OCI-LY1 (cell line): Measurements from ENCODE around the gene WFS1.

Experiments
- H2AFZ ChIP-seq: fragments of 200-600 bp; sonication (generic), shearing (Covaris generic); 2 replicates; pipeline ENCODE4 v1.6.0; 2014; ENCODE audit warnings: antibody characterized with exemption, mild to moderate bottlenecking, low read length
- H3F3A ChIP-seq: fragments of 200-600 bp; sonication (generic), shearing (Covaris generic); 2 replicates; pipeline ENCODE4 v1.6.0; 2014; ENCODE audit warnings: mild to moderate bottlenecking, antibody characterized with exemption, low read length, moderate library complexity; ENCODE audit not compliant: insufficient read depth
- H3K27ac ChIP-seq: fragments of 200-600 bp; sonication (generic); 2 replicates; pipeline ENCODE4 v1.5.1; 2014; ENCODE audit warnings: low read length, mixed run types, mild to moderate bottlenecking, low read depth; ENCODE audit not compliant: poor library complexity, severe bottlenecking
- H3K27me3 ChIP-seq: fragments of 200-600 bp; sonication (generic); 2 replicates; pipeline ENCODE4 v1.6.0; 2014; ENCODE audit warnings: antibody characterized with exemption, mild to moderate bottlenecking, low read length, moderate library complexity; ENCODE audit not compliant: insufficient read depth
- H3K36me3 ChIP-seq: fragments of 200-600 bp; sonication (generic); 2 replicates; pipeline ENCODE4 v1.6.1; 2014; ENCODE audit warnings: mild to moderate bottlenecking, antibody characterized with exemption, low read length, moderate library complexity, mixed read lengths; ENCODE audit not compliant: insufficient read depth
- H3K4me1 ChIP-seq: fragments of 200-600 bp; sonication (generic); 2 replicates; pipeline ENCODE4 v1.5.1; 2014; ENCODE audit warnings: mild to moderate bottlenecking, low read length, moderate library complexity; ENCODE audit not compliant: insufficient read depth, severe bottlenecking
- H3K4me2 ChIP-seq: fragments of 200-600 bp; sonication (generic), shearing (Covaris generic); 2 replicates; pipeline ENCODE4 v1.6.1; 2014; ENCODE audit warnings: low read length
- H3K4me3 ChIP-seq: fragments of 200-600 bp; sonication (generic); 2 replicates; pipeline ENCODE4 v1.5.1; 2014; ENCODE audit warnings: low read length, low read depth, mild to moderate bottlenecking, mixed read lengths; ENCODE audit not compliant: poor library complexity, severe bottlenecking
- H3K79me2 ChIP-seq: fragments of 200-600 bp; shearing (Covaris generic); 2 replicates; pipeline ENCODE4 v1.6.1; 2016; ENCODE audit warnings: mixed run types, low read length, mixed read lengths; ENCODE audit not compliant: insufficient read depth
- H3K9ac ChIP-seq: fragments of 200-600 bp; sonication (generic), shearing (Covaris generic); 2 replicates; pipeline ENCODE4 v1.6.1; 2014; ENCODE audit warnings: mild to moderate bottlenecking, low read length, mixed read lengths
- H3K9me2 ChIP-seq: fragments of 200-600 bp; sonication (generic), shearing (Covaris generic); 2 replicates; pipeline ENCODE4 v1.6.1; 2014; ENCODE audit warnings: low read depth, mild to moderate bottlenecking, low read length, mixed read lengths
- H3K9me3 ChIP-seq: fragments of 200-600 bp; shearing (Covaris generic); 2 replicates; pipeline ENCODE4 v1.6.1; 2014; ENCODE audit warnings: low read length, mixed read lengths
- H4K20me1 ChIP-seq: fragments of 200-600 bp; sonication (generic), shearing (Covaris generic); 2 replicates; pipeline ENCODE4 v1.6.0; 2016; ENCODE audit warnings: mild to moderate bottlenecking, low read length; ENCODE audit not compliant: insufficient read depth
- EZH2 ChIP-seq: fragments of 200-600 bp; sonication (generic), shearing (Covaris generic); IDR thresholded peaks from 2 replicates; pipeline ENCODE4 v1.8.0; 2017; ENCODE audit warnings: borderline replicate concordance, mixed run types, mild to moderate bottlenecking, antibody characterized with exemption, low read length, moderate library complexity, mixed read lengths
- TF ChIP-seq, protein P1 (sequence below): fragments of 200-600 bp; sonication (generic), shearing (Covaris generic); IDR thresholded peaks from 2 replicates; pipeline ENCODE4 v1.5.1; 2017; ENCODE audit warnings: mild to moderate bottlenecking, antibody characterized with exemption, low read length, moderate library complexity, mixed read lengths

Gene WFS1

GRCh38 chr4:6293097-6293445 is 23.4 kb downstream of the WFS1 start:
- Histone ChIP-seq H2AFZ (no peak overlapping the region), H3K27me3 (no peaks in the 10 kb centered on the region), H3K4me3 (no peak overlapping the region), H3K4me1 (no peaks in the 10 kb centered on the region), H3K9me3 (no peaks in the 10 kb centered on the region), H4K20me1 (no peaks in the 10 kb centered on the region), H3K36me3 (no peaks in the 10 kb centered on the region), H3F3A (no peaks in the 10 kb centered on the region), H3K9ac (no peak overlapping the region), H3K79me2 (no peaks in the 10 kb centered on the region), H3K4me2 (no peak overlapping the region), H3K9me2 (no peaks in the 10 kb centered on the region), H3K27ac (no peak overlapping the region)
- TF ChIP-seq, protein P1, sequence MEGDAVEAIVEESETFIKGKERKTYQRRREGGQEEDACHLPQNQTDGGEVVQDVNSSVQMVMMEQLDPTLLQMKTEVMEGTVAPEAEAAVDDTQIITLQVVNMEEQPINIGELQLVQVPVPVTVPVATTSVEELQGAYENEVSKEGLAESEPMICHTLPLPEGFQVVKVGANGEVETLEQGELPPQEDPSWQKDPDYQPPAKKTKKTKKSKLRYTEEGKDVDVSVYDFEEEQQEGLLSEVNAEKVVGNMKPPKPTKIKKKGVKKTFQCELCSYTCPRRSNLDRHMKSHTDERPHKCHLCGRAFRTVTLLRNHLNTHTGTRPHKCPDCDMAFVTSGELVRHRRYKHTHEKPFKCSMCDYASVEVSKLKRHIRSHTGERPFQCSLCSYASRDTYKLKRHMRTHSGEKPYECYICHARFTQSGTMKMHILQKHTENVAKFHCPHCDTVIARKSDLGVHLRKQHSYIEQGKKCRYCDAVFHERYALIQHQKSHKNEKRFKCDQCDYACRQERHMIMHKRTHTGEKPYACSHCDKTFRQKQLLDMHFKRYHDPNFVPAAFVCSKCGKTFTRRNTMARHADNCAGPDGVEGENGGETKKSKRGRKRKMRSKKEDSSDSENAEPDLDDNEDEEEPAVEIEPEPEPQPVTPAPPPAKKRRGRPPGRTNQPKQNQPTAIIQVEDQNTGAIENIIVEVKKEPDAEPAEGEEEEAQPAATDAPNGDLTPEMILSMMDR: no peak
- no peak for TF ChIP-seq EZH2

DNA sequence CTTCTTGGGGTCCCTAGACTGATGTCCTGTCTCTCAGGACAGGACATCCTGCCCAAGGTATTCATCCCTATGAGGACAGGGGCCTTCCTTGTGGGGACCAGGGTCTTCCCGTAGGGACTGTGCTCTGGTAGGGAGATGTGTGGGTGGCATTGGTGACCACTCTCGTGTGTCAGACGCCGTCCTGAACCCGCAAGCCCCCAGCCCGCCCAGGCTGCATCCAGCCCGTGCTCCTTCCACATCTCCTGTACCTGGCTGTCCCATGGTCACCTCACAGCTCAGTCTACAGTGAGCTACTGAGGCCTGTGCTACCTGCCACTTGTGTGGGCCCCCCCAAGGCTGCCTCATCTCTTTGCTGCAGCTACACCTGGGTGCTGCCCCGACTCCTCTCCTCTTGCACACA is 24.0 kb downstream of the WFS1 start:
- TF ChIP-seq, protein P1: no peak
- TF ChIP-seq EZH2: no peak
- H3K79me2 ChIP-seq: no peaks in the 10 kb centered on the region
- no peak overlapping the region for H3K4me3 ChIP-seq
- no peaks in the 10 kb centered on the region for H3K27me3 ChIP-seq
- H3K9me3 ChIP-seq: no peaks in the 10 kb centered on the region
- no peaks in the 10 kb centered on the region for H3K4me1 ChIP-seq
- H3F3A ChIP-seq: no peaks in the 10 kb centered on the region
- H4K20me1 ChIP-seq: no peaks in the 10 kb centered on the region
- H2AFZ ChIP-seq: no peak overlapping the region
- H3K27ac ChIP-seq: no peak overlapping the region
- H3K9ac ChIP-seq: no peak overlapping the region
- no peaks in the 10 kb centered on the region for H3K9me2 ChIP-seq
- no peak overlapping the region for H3K4me2 ChIP-seq
- H3K36me3 ChIP-seq: no peaks in the 10 kb centered on the region

GRCh38 chr4:6294705-6295421 is 25.2 kb downstream of the WFS1 start:
- H3K79me2 ChIP-seq: no peaks in the 10 kb centered on the region
- no peak overlapping the region for H3K27ac ChIP-seq
- no peak overlapping the region for H3K9ac ChIP-seq
- no peaks in the 10 kb centered on the region for H3K27me3 ChIP-seq
- TF ChIP-seq EZH2: no peak
- TF ChIP-seq, protein P1: no peak
- H3K9me2 ChIP-seq: no peaks in the 10 kb centered on the region
- H2AFZ ChIP-seq: no peak overlapping the region
- H3K4me1 ChIP-seq: no peaks in the 10 kb centered on the region
- no peak overlapping the region for H3K4me3 ChIP-seq
- H3F3A ChIP-seq: no peaks in the 10 kb centered on the region
- no peaks in the 10 kb centered on the region for H3K9me3 ChIP-seq
- H4K20me1 ChIP-seq: no peaks in the 10 kb centered on the region
- H3K4me2 ChIP-seq: no peak overlapping the region
- no peaks in the 10 kb centered on the region for H3K36me3 ChIP-seq
